Body of pancreas (tissue), 4 donors: ENCODE data around the gene SLC5A10.

Source experiments
- POLR2A ChIP-seq, 3 donors: fragments of 450-650 bp; IDR thresholded peaks; one replicate each; pipeline ENCODE4 v1.6.1; 2016; ENCODE audit warnings: antibody characterized with exemption in 3 of 3, mild to moderate bottlenecking in 2 of 3
- TF ChIP-seq, protein P1 (sequence below), 7 experiments: fragments of 450-650 bp in 4 of 7; fragments of 200-600 bp in 3 of 7; sonication (generic) in 3 of 7; IDR thresholded peaks; one replicate each; pipeline ENCODE4 v1.5.1; 2016 to 2019; ENCODE audit warnings: antibody characterized with exemption in 7 of 7

DNA sequence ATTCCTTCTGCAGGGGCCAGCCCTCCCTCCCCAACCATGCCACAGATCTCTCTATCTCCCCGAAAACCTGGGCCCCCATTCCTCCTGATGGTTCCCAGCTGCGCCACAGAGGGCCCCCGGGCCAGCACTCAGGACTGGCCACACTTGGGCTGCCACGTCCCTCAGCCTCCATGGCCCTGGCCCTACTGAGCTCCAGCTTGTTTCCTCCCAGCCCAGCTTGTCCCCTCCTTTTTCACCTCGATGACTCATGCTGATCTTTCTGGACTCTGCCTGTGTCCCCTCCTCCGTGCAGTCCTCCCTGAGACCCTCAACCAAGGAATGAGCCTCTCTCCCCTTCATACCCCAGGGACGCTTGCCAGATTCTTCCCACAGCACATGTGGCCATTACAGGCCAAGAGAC, 63.5 kb downstream of the SLC5A10 start:
- TF ChIP-seq, protein P1, sequence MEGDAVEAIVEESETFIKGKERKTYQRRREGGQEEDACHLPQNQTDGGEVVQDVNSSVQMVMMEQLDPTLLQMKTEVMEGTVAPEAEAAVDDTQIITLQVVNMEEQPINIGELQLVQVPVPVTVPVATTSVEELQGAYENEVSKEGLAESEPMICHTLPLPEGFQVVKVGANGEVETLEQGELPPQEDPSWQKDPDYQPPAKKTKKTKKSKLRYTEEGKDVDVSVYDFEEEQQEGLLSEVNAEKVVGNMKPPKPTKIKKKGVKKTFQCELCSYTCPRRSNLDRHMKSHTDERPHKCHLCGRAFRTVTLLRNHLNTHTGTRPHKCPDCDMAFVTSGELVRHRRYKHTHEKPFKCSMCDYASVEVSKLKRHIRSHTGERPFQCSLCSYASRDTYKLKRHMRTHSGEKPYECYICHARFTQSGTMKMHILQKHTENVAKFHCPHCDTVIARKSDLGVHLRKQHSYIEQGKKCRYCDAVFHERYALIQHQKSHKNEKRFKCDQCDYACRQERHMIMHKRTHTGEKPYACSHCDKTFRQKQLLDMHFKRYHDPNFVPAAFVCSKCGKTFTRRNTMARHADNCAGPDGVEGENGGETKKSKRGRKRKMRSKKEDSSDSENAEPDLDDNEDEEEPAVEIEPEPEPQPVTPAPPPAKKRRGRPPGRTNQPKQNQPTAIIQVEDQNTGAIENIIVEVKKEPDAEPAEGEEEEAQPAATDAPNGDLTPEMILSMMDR (IDR thresholded peaks at IDR 0.05) = no peak
- TF ChIP-seq POLR2A (IDR thresholded peaks at IDR 0.05) = no peak
